ENCODE data around the gene SERINC3. TPM values are rescaled to one million over a fixed set of nuclear protein-coding genes. Genes with fewer than 3 reads are reported as not detected.

SERINC3 gene
- total and polyA plus RNA-seq, 2 of the 8 experiments (the other 6 are each of a cell fraction or from before 2014, with no cell fraction given): 47.2 to 66.0 TPM

GRCh38 chr20:44449864-44450263, 72.0 kb downstream of the SERINC3 start:
- ChIA-PET POLR2A (ENCODE audit: partially characterized antibody) (interaction anchor here (0.9 kb wide), 1 partner anchor 147 kb away, joined by 5 read pairs; no protein-coding TSS in a partner anchor), CTCF (ENCODE audit: partially characterized antibody) (interaction anchor here (0.8 to 3.1 kb wide), 27 partner anchors 8 to 333 kb away, joined by 3 to 33 read pairs (median 5); partner anchors contain the start of gene PKIG)
- no peak overlapping the region for H3K27ac ChIP-seq (ENCODE audit: low read depth, low read length)
- no peak overlapping the region for H3K4me3 ChIP-seq (ENCODE audit: extremely low read depth in 1 of 4, insufficient read depth in 2 of 4, low read depth in 3 of 4, low read length in 4 of 4)
- FAIRE-seq: no peak
- H2BK20ac ChIP-seq (ENCODE audit: low read length): no peak overlapping the region
- 94% methylated on average over 6 of the region's 7 CpGs; no CpG with 5 or more reads in 1 of the 2 experiments for WGBS, 2 experiments (ENCODE audit: extremely low coverage in 1 of 2, insufficient coverage in 1 of 2, insufficient read length in 1 of 2, insufficient replicate concordance in 2 of 2, low coverage in 1 of 2, low lambda C conversion rate in 2 of 2, missing lambda C conversion rate in 1 of 2)
- H2AK5ac ChIP-seq (ENCODE audit: low read depth, low read length): no peak overlapping the region
- no peak for DNase-seq (ENCODE audit: low read depth in 1 of 2, low spot score in 2 of 2)
- no peak overlapping the region for H4K5ac ChIP-seq (ENCODE audit: insufficient read length, low read depth, low read length)
- H2BK15ac ChIP-seq (ENCODE audit: low read length): no peak overlapping the region
- no peaks in the 10 kb centered on the region for H3K27me3 ChIP-seq (replicated peaks in 1 of 4; ENCODE audit: control insufficient read depth in 3 of 4, extremely low read depth in 1 of 4, insufficient read depth in 3 of 4, low read length in 3 of 4)
- no peak overlapping the region for H2BK12ac ChIP-seq (ENCODE audit: low read depth, low read length)
- no peak overlapping the region for H3K14ac ChIP-seq (ENCODE audit: insufficient read length)
- no peak overlapping the region for H3K9ac ChIP-seq (replicated peaks in 1 of 4; ENCODE audit: extremely low read depth in 1 of 4, low read depth in 3 of 4, low read length in 3 of 4)
- no peak overlapping the region for H3K56ac ChIP-seq (replicated peaks; ENCODE audit: insufficient read length, low read depth, low read length)
- TF ChIP-seq TAF7 (optimal IDR thresholded peaks at IDR 0.05; ENCODE audit: borderline replicate concordance, low read depth, low read length): no peak
- no peak for TF ChIP-seq HDAC2 (IDR thresholded peaks at IDR 0.05; ENCODE audit: borderline replicate concordance in 1 of 2, low read depth in 2 of 2, low read length in 2 of 2)
- no peak for TF ChIP-seq EGR1 (IDR thresholded peaks at IDR 0.05; ENCODE audit: borderline replicate concordance, low read depth, low read length)
- no peak for TF ChIP-seq SIN3A (conservative IDR thresholded peaks at IDR 0.05 in 1 of 2, IDR thresholded peaks at IDR 0.05 in 1 of 2; ENCODE audit: low read depth in 1 of 2, low read length in 2 of 2)
- no peak for TF ChIP-seq CBX5 (IDR thresholded peaks at IDR 0.05; ENCODE audit: low read depth, low read length)
- TF ChIP-seq CHD2 (IDR thresholded peaks at IDR 0.05; ENCODE audit: low read length): no peak
- TF ChIP-seq POLR2A (IDR thresholded peaks at IDR 0.05; ENCODE audit: control extremely low read depth in 1 of 2, low read depth in 2 of 2, low read length in 2 of 2): no peak
- no peak for TF ChIP-seq FOSL1 (IDR thresholded peaks at IDR 0.05; ENCODE audit: insufficient read depth, low read depth, low read length)
- no peaks in the 10 kb centered on the region for H3K4me1 ChIP-seq (replicated peaks in 1 of 4; ENCODE audit: control insufficient read depth in 3 of 4, insufficient read depth in 4 of 4, low read length in 3 of 4)
- no peaks in the 10 kb centered on the region for H4K20me1 ChIP-seq (replicated peaks in 1 of 2; ENCODE audit: control insufficient read depth in 1 of 2, insufficient read depth in 2 of 2, low read length in 2 of 2)
- no peaks in the 10 kb centered on the region for H3K36me3 ChIP-seq (ENCODE audit: control insufficient read depth in 2 of 4, insufficient read depth in 4 of 4, low read length in 3 of 4)
- H2BK5ac ChIP-seq (ENCODE audit: low read depth, low read length): no peak overlapping the region
- no peaks in the 10 kb centered on the region for H3K79me2 ChIP-seq (ENCODE audit: control insufficient read depth in 1 of 2, insufficient read depth in 2 of 2, low read length in 2 of 2)
- H2BK120ac ChIP-seq (replicated peaks; ENCODE audit: low read depth, low read length): no peak overlapping the region
- H3K9me3 ChIP-seq (ENCODE audit: insufficient read depth in 2 of 2, low read depth in 1 of 2, low read length in 1 of 2): no peaks in the 10 kb centered on the region
- no peaks in the 10 kb centered on the region for H3K23me2 ChIP-seq (ENCODE audit: low read depth, low read length)
- H2AFZ ChIP-seq (ENCODE audit: low read length): no peak overlapping the region
- H4K8ac ChIP-seq (ENCODE audit: extremely low read depth, insufficient read depth, low read length): no peak overlapping the region
- H3K18ac ChIP-seq (ENCODE audit: extremely low read depth, low read length): no peak overlapping the region
- no peak overlapping the region for H4K91ac ChIP-seq (replicated peaks; ENCODE audit: insufficient read length, low read length)
- H3K4ac ChIP-seq (replicated peaks; ENCODE audit: insufficient read length, low read depth, low read length): no peak overlapping the region
- H3K23ac ChIP-seq (ENCODE audit: insufficient read length): no peak overlapping the region
- no peaks in the 10 kb centered on the region for H3K79me1 ChIP-seq (ENCODE audit: low read depth, low read length)
- no peak overlapping the region for H3K4me2 ChIP-seq (ENCODE audit: insufficient read depth in 1 of 2, low read depth in 2 of 2, low read length in 2 of 2)
